Measurements from ENCODE around the gene PTGIS.

The PTGIS gene

GRCh38 chr20:49602345-49603208 is 34.6 kb upstream of the PTGIS start:
- TF ChIP-seq EP300 (IDR thresholded peaks at IDR 0.05; ENCODE audit: borderline replicate concordance) (no peak), MAX (IDR thresholded peaks at IDR 0.05) (no peak), ZBTB7A (IDR thresholded peaks at IDR 0.05; ENCODE audit: low read depth) (no peak), RAD21 (IDR thresholded peaks at IDR 0.05; ENCODE audit: low read depth) (no peak), EGR1 (IDR thresholded peaks at IDR 0.05) (no peak), USF1 (IDR thresholded peaks at IDR 0.05) (no peak), FOXM1 (IDR thresholded peaks at IDR 0.05; ENCODE audit: borderline replicate concordance, low read depth) (no peak), NFIC (IDR thresholded peaks at IDR 0.05) (no peak), YY1 (IDR thresholded peaks at IDR 0.05; ENCODE audit: low read depth) (no peak), TEAD4 (IDR thresholded peaks at IDR 0.05) (no peak)

- no peak for TF ChIP-seq YY1 (IDR thresholded peaks at IDR 0.05; ENCODE audit: low read depth)
Observed at GRCh38 chr20:49601153-49601924, 33.4 kb upstream of the PTGIS start.

GRCh38 chr20:49599746-49600113 is 31.8 kb upstream of the PTGIS start:
- no peak for TF ChIP-seq CEBPB (IDR thresholded peaks at IDR 0.05)
- no peak for TF ChIP-seq EP300 (IDR thresholded peaks at IDR 0.05; ENCODE audit: borderline replicate concordance)
- no peak for TF ChIP-seq ZBTB7A (IDR thresholded peaks at IDR 0.05; ENCODE audit: low read depth)
- TF ChIP-seq TCF12 (IDR thresholded peaks at IDR 0.05; ENCODE audit: low read depth) = no peak
- no peak for TF ChIP-seq EGR1 (IDR thresholded peaks at IDR 0.05)
- no peak for TF ChIP-seq TEAD4 (IDR thresholded peaks at IDR 0.05)
- TF ChIP-seq TAF1 (IDR thresholded peaks at IDR 0.05; ENCODE audit: low read depth) = no peak
- TF ChIP-seq MAX (IDR thresholded peaks at IDR 0.05) = no peak

- no peak for TF ChIP-seq CEBPB (IDR thresholded peaks at IDR 0.05)
Observed at GRCh38 chr20:49597825-49598395, 30.0 kb upstream of the PTGIS start.

- peak; percentile 23; the same call in 1 of the 2 replicates for TF ChIP-seq FOXM1 (IDR thresholded peaks at IDR 0.05; ENCODE audit: borderline replicate concordance, low read depth)
- peak; percentile 36; the same call in 1 of the 2 replicates for TF ChIP-seq EP300 (IDR thresholded peaks at IDR 0.05; ENCODE audit: borderline replicate concordance)
- no peak for TF ChIP-seq RAD21 (IDR thresholded peaks at IDR 0.05; ENCODE audit: low read depth)
- TF ChIP-seq USF1 (IDR thresholded peaks at IDR 0.05) = 0 out of 2 replicates have a peak, but pooled peaks have one; percentile 36
- peak; percentile 31; the same call in 1 of the 2 replicates for TF ChIP-seq TCF12 (IDR thresholded peaks at IDR 0.05; ENCODE audit: low read depth)
- TF ChIP-seq CREB1 (IDR thresholded peaks at IDR 0.05; ENCODE audit: low read depth) = no peak
Observed at GRCh38 chr20:49595811-49596561, 28.0 kb upstream of the PTGIS start.

GRCh38 chr20:49595346-49595745 is 27.4 kb upstream of the PTGIS start:
- no peak for TF ChIP-seq REST (IDR thresholded peaks at IDR 0.05; ENCODE audit: low read depth)
- TF ChIP-seq EGR1 (IDR thresholded peaks at IDR 0.05) = no peak
- TF ChIP-seq EP300 (IDR thresholded peaks at IDR 0.05; ENCODE audit: borderline replicate concordance) = no peak
- TF ChIP-seq TEAD4 (IDR thresholded peaks at IDR 0.05) = no peak
- TF ChIP-seq CREB1 (IDR thresholded peaks at IDR 0.05; ENCODE audit: low read depth) = no peak
- TF ChIP-seq FOXM1 (IDR thresholded peaks at IDR 0.05; ENCODE audit: borderline replicate concordance, low read depth) = no peak
- no peak for TF ChIP-seq NFIC (IDR thresholded peaks at IDR 0.05)
- TF ChIP-seq MAX (IDR thresholded peaks at IDR 0.05) = no peak
- no peak for TF ChIP-seq USF1 (IDR thresholded peaks at IDR 0.05)

Measured in Ishikawa (cell line).